A673 (cell line): ENCODE data around the gene SUDS3.

ENCODE experiments used
- EZH2 ChIP-seq: fragments of 200-600 bp; sonication (generic); IDR thresholded peaks from 2 replicates; pipeline ENCODE4 v1.6.1; 2017; ENCODE audit warnings: borderline replicate concordance, low read depth, mild to moderate bottlenecking, mixed read lengths, antibody characterized with exemption, low read length; ENCODE audit not compliant: poor library complexity, severe bottlenecking
- TF ChIP-seq, protein P1 (sequence below): fragments of 300-800, 200-600 bp; sonication (generic); conservative IDR thresholded peaks from 2 replicates; pipeline ENCODE4 v1.5.1; 2017; ENCODE audit warnings: low read depth, mild to moderate bottlenecking, antibody characterized with exemption, low read length, moderate library complexity, mixed read lengths

DNA sequence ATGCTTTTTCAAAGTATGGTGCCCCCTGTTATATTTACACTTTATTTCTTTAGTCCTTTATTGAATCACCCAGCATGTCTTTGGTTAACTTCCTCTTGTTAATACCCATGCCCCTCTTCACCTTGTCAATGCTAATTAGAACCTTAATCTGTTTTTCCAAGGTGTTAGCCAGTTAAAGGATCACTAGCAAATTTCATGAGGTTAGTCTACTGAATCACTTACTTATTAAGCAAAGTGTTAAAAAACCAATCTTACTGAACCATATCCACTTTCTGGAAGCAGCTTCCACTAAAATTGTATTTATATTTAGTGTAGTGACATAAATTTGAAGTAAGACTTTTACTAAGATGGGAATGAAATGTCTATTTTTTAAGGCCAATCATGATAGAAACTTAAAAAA, 31.5 kb upstream of the SUDS3 start:
- TF ChIP-seq EZH2, result no peak
- TF ChIP-seq, protein P1, sequence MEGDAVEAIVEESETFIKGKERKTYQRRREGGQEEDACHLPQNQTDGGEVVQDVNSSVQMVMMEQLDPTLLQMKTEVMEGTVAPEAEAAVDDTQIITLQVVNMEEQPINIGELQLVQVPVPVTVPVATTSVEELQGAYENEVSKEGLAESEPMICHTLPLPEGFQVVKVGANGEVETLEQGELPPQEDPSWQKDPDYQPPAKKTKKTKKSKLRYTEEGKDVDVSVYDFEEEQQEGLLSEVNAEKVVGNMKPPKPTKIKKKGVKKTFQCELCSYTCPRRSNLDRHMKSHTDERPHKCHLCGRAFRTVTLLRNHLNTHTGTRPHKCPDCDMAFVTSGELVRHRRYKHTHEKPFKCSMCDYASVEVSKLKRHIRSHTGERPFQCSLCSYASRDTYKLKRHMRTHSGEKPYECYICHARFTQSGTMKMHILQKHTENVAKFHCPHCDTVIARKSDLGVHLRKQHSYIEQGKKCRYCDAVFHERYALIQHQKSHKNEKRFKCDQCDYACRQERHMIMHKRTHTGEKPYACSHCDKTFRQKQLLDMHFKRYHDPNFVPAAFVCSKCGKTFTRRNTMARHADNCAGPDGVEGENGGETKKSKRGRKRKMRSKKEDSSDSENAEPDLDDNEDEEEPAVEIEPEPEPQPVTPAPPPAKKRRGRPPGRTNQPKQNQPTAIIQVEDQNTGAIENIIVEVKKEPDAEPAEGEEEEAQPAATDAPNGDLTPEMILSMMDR, result no peak
